ENCODE data around the gene IGSF9B. TPM values are rescaled to one million over a fixed set of nuclear protein-coding genes. Genes with fewer than 3 reads are reported as not detected.

IGSF9B gene
- total and polyA plus RNA-seq, 4 donors, result 0.07 to 0.33 (median 0.09) TPM; not detected in 1

DNA sequence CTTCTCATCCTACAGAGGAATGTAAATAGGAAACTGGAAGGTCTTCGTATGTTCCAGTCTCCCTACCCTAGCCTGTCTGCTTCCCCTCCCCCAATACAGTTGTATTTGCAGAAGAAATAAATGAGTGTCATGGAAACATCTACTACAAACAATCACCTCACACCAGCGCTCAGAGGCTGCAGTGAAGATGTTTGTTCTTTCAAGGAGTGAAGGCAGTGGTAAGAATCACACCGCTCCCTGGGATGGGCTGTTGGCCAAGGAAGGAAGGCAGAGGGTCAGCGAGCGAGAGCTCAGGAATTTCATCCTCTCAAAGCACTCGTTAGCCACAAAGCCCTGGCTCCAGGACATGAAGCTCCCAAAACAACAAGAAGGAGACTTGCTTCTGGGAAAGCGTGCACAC is 1.1 kb upstream of the IGSF9B start (continued):
- no peak for TF ChIP-seq HNF4G (IDR thresholded peaks at IDR 0.05)
- TF ChIP-seq, protein P1, sequence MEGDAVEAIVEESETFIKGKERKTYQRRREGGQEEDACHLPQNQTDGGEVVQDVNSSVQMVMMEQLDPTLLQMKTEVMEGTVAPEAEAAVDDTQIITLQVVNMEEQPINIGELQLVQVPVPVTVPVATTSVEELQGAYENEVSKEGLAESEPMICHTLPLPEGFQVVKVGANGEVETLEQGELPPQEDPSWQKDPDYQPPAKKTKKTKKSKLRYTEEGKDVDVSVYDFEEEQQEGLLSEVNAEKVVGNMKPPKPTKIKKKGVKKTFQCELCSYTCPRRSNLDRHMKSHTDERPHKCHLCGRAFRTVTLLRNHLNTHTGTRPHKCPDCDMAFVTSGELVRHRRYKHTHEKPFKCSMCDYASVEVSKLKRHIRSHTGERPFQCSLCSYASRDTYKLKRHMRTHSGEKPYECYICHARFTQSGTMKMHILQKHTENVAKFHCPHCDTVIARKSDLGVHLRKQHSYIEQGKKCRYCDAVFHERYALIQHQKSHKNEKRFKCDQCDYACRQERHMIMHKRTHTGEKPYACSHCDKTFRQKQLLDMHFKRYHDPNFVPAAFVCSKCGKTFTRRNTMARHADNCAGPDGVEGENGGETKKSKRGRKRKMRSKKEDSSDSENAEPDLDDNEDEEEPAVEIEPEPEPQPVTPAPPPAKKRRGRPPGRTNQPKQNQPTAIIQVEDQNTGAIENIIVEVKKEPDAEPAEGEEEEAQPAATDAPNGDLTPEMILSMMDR (IDR thresholded peaks at IDR 0.05; ENCODE audit: low read depth, low read length, missing input control), result no peak
- no peak for TF ChIP-seq FOXA1 (IDR thresholded peaks at IDR 0.05)
- TF ChIP-seq, protein P2, sequence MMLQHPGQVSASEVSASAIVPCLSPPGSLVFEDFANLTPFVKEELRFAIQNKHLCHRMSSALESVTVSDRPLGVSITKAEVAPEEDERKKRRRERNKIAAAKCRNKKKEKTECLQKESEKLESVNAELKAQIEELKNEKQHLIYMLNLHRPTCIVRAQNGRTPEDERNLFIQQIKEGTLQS (IDR thresholded peaks at IDR 0.05), result no peak
- TF ChIP-seq HNF4A (conservative IDR thresholded peaks at IDR 0.05), result no peak
- TF ChIP-seq NR2F2 (IDR thresholded peaks at IDR 0.05), result no peak
- no peak for TF ChIP-seq FOXA2 (IDR thresholded peaks at IDR 0.05)
- TF ChIP-seq RXRA (IDR thresholded peaks at IDR 0.05), result no peak

DNA sequence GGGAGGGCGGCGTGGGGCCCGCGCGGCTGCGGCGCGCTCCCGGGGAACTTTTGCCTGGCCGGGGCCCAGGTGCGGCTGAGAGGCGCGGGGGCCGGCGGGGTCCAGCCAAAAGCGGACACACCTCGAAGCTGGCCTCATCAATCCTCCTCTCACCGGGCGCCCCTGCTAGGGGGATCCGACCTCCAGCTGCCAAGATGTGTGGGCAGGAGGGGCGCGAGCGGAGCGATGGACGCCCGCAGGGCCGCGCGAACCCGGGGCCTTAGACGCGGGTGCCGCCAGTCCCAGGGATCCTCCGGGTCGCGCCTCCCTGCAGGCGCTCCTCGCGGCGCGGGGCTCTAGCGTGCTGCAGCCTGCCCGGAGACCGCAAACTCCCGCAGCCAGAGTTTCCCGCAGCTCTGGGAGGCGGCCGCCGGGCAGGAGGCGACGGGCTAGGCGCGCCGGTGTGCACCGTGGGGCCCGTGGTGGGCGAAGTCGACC is 785 bp downstream of the IGSF9B start:
- H3K27me3 ChIP-seq (ENCODE audit: control insufficient read depth in 4 of 4, insufficient read depth in 4 of 4, low read length in 3 of 4), result peaks cover 2 to 19% (median 11%) of the 10 kb centered on the region in 4 donors
- 2% methylated on average over 58 of the region's 58 CpGs for WGBS
- H3K4me1 ChIP-seq (ENCODE audit: control insufficient read depth in 4 of 4, insufficient read depth in 4 of 4, low read length in 3 of 4), result peaks cover 3 to 25% (median 4%) of the 10 kb centered on the region in 4 donors
- H3K9ac ChIP-seq (ENCODE audit: low read depth in 1 of 2, low read length in 2 of 2), result no peak overlapping the region
- no peaks in the 10 kb centered on the region for H3K9me3 ChIP-seq (ENCODE audit: control insufficient read depth in 4 of 4, low read length in 3 of 4)
- TF ChIP-seq RXRA (IDR thresholded peaks at IDR 0.05), result no peak
- no peak for TF ChIP-seq RAD21 (IDR thresholded peaks at IDR 0.05)
- no peak for TF ChIP-seq EGR1 (IDR thresholded peaks at IDR 0.05; ENCODE audit: low read depth in 2 of 2)
- no peak for TF ChIP-seq HNF4A (conservative IDR thresholded peaks at IDR 0.05)
- no peak for TF ChIP-seq YY1 (IDR thresholded peaks at IDR 0.05)
- TF ChIP-seq SP1 (IDR thresholded peaks at IDR 0.05), result no peak
- TF ChIP-seq, protein P3, sequence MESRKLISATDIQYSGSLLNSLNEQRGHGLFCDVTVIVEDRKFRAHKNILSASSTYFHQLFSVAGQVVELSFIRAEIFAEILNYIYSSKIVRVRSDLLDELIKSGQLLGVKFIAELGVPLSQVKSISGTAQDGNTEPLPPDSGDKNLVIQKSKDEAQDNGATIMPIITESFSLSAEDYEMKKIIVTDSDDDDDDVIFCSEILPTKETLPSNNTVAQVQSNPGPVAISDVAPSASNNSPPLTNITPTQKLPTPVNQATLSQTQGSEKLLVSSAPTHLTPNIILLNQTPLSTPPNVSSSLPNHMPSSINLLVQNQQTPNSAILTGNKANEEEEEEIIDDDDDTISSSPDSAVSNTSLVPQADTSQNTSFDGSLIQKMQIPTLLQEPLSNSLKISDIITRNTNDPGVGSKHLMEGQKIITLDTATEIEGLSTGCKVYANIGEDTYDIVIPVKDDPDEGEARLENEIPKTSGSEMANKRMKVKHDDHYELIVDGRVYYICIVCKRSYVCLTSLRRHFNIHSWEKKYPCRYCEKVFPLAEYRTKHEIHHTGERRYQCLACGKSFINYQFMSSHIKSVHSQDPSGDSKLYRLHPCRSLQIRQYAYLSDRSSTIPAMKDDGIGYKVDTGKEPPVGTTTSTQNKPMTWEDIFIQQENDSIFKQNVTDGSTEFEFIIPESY (IDR thresholded peaks at IDR 0.05), result no peak
- TF ChIP-seq FOXA2 (IDR thresholded peaks at IDR 0.05), result no peak
- TF ChIP-seq, protein P4, sequence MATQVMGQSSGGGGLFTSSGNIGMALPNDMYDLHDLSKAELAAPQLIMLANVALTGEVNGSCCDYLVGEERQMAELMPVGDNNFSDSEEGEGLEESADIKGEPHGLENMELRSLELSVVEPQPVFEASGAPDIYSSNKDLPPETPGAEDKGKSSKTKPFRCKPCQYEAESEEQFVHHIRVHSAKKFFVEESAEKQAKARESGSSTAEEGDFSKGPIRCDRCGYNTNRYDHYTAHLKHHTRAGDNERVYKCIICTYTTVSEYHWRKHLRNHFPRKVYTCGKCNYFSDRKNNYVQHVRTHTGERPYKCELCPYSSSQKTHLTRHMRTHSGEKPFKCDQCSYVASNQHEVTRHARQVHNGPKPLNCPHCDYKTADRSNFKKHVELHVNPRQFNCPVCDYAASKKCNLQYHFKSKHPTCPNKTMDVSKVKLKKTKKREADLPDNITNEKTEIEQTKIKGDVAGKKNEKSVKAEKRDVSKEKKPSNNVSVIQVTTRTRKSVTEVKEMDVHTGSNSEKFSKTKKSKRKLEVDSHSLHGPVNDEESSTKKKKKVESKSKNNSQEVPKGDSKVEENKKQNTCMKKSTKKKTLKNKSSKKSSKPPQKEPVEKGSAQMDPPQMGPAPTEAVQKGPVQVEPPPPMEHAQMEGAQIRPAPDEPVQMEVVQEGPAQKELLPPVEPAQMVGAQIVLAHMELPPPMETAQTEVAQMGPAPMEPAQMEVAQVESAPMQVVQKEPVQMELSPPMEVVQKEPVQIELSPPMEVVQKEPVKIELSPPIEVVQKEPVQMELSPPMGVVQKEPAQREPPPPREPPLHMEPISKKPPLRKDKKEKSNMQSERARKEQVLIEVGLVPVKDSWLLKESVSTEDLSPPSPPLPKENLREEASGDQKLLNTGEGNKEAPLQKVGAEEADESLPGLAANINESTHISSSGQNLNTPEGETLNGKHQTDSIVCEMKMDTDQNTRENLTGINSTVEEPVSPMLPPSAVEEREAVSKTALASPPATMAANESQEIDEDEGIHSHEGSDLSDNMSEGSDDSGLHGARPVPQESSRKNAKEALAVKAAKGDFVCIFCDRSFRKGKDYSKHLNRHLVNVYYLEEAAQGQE (IDR thresholded peaks at IDR 0.05), result no peak
- no peak for TF ChIP-seq GABPA (IDR thresholded peaks at IDR 0.05 in 1 of 2, conservative IDR thresholded peaks at IDR 0.05 in 1 of 2)
- no peak for TF ChIP-seq NR2F2 (IDR thresholded peaks at IDR 0.05)
- no peak for TF ChIP-seq TAF1 (conservative IDR thresholded peaks at IDR 0.05)
- TF ChIP-seq HNF4G (IDR thresholded peaks at IDR 0.05), result no peak
- TF ChIP-seq JUND (IDR thresholded peaks at IDR 0.05), result no peak
- TF ChIP-seq, protein P5, sequence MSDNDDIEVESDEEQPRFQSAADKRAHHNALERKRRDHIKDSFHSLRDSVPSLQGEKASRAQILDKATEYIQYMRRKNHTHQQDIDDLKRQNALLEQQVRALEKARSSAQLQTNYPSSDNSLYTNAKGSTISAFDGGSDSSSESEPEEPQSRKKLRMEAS (IDR thresholded peaks at IDR 0.05), result no peak
- no peak for TF ChIP-seq FOXA1 (IDR thresholded peaks at IDR 0.05)
- TF ChIP-seq, protein P1 (IDR thresholded peaks at IDR 0.05; ENCODE audit: low read depth, low read length, missing input control), result no peak
- TF ChIP-seq, protein P2 (IDR thresholded peaks at IDR 0.05), result no peak
- H3K27ac ChIP-seq (ENCODE audit: low read depth in 1 of 2, low read length in 2 of 2), result no peak overlapping the region
- DNase-seq (ENCODE audit: low spot score), result no peak
- no peaks in the 10 kb centered on the region for H3K36me3 ChIP-seq (ENCODE audit: control insufficient read depth in 4 of 4, insufficient read depth in 3 of 4, low read depth in 1 of 4, low read length in 3 of 4)
- H3K4me3 ChIP-seq (ENCODE audit: low read depth in 1 of 3, low read length in 3 of 3), result peak overlapping the region in 1 of 3 donors; percentile 56

All from liver (tissue), 9 donors.